A549 (cell line): Measurements from ENCODE around the gene NRK.

Experiments used
- CHD2 ChIP-seq: fragments of 150-350 bp; IDR thresholded peaks from 2 replicates; pipeline ENCODE4 v1.6.1; 2014; ENCODE audit warnings: low read length; ENCODE audit not compliant: partially characterized antibody
- HDAC2 ChIP-seq: fragments of 200-600 bp; sonication (generic); IDR thresholded peaks from 2 replicates; pipeline ENCODE4 v1.6.1; 2016
- KDM1A ChIP-seq: fragments of 200-600 bp; sonication (generic); IDR thresholded peaks from 2 replicates; pipeline ENCODE4 v1.6.1; 2016; ENCODE audit warnings: low read depth, mild to moderate bottlenecking
- MAFK ChIP-seq: fragments of 450-650 bp; IDR thresholded peaks from 2 replicates; pipeline ENCODE4 v1.6.1; 2014; ENCODE audit not compliant: partially characterized antibody
- POLR2A ChIP-seq: IDR thresholded peaks from 2 replicates; pipeline ENCODE4 v1.6.1; 2012; ENCODE audit warnings: mild to moderate bottlenecking, low read length
- POLR2AphosphoS2 ChIP-seq: conservative IDR thresholded peaks from 2 replicates; pipeline ENCODE4 v1.6.1; 2012; ENCODE audit warnings: low read length, improper control_type of control experiment, inconsistent platforms
- RAD21 ChIP-seq, 2 experiments: fragments of >200 bp in 1 of 2; sonication (Bioruptor Twin) in 1 of 2; formaldehyde crosslinking in 1 of 2; IDR thresholded peaks in 1 of 2; conservative IDR thresholded peaks in 1 of 2; 2 replicates in 1 of 2; 3 replicates in 1 of 2; pipeline ENCODE4 v1.6.1; 2012 to 2018; ENCODE audit warnings: inconsistent platforms in 1 of 2
- RCOR1 ChIP-seq: fragments of 150-350 bp; IDR thresholded peaks from 2 replicates; pipeline ENCODE4 v1.6.1; 2014; ENCODE audit warnings: antibody characterized with exemption, low read length, low read depth
- TF ChIP-seq, protein P1 (sequence below): IDR thresholded peaks from 2 replicates; pipeline ENCODE4 v1.6.1; 2012
- TF ChIP-seq, protein P2 (sequence below): fragments of 150-350 bp; IDR thresholded peaks from 2 replicates; pipeline ENCODE4 v1.6.1; 2014; ENCODE audit warnings: low read depth, mild to moderate bottlenecking, low read length
- TF ChIP-seq, protein P3 (sequence below): fragments of >200 bp; sonication (Bioruptor Twin); formaldehyde crosslinking; IDR thresholded peaks from 3 replicates; pipeline ENCODE4 v1.5.1; 2016

DNA sequence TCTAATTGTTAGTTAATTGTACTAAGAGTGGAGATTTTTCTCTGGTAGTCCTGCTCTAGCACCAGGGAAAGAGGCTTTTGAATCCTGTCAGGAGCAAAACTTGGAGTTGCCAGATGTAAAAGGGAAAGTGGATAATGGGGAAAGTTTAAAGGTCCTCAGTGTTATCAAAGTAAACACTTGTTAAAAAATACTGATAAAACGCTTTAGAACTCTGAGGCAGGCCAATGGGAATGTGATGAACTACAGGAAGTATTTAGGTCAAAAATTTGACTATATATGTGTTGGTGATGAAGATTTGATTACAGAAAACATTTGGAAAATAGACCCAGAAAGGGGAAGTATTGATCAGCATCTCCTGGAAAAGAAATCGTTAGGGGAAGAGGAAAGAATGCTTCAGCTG lies 183.3 kb downstream of the NRK start:
- TF ChIP-seq POLR2A (no peak), HDAC2 (no peak), RAD21 (conservative IDR thresholded peaks at IDR 0.05 in 1 of 2, IDR thresholded peaks at IDR 0.05 in 1 of 2) (no peak), POLR2AphosphoS2 (no peak), MAFK (no peak), CHD2 (no peak), KDM1A (no peak), RCOR1 (no peak)
- TF ChIP-seq, protein P1, sequence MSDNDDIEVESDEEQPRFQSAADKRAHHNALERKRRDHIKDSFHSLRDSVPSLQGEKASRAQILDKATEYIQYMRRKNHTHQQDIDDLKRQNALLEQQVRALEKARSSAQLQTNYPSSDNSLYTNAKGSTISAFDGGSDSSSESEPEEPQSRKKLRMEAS, result no peak
- TF ChIP-seq, protein P2, sequence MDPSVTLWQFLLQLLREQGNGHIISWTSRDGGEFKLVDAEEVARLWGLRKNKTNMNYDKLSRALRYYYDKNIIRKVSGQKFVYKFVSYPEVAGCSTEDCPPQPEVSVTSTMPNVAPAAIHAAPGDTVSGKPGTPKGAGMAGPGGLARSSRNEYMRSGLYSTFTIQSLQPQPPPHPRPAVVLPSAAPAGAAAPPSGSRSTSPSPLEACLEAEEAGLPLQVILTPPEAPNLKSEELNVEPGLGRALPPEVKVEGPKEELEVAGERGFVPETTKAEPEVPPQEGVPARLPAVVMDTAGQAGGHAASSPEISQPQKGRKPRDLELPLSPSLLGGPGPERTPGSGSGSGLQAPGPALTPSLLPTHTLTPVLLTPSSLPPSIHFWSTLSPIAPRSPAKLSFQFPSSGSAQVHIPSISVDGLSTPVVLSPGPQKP, result no peak
- TF ChIP-seq, protein P3, sequence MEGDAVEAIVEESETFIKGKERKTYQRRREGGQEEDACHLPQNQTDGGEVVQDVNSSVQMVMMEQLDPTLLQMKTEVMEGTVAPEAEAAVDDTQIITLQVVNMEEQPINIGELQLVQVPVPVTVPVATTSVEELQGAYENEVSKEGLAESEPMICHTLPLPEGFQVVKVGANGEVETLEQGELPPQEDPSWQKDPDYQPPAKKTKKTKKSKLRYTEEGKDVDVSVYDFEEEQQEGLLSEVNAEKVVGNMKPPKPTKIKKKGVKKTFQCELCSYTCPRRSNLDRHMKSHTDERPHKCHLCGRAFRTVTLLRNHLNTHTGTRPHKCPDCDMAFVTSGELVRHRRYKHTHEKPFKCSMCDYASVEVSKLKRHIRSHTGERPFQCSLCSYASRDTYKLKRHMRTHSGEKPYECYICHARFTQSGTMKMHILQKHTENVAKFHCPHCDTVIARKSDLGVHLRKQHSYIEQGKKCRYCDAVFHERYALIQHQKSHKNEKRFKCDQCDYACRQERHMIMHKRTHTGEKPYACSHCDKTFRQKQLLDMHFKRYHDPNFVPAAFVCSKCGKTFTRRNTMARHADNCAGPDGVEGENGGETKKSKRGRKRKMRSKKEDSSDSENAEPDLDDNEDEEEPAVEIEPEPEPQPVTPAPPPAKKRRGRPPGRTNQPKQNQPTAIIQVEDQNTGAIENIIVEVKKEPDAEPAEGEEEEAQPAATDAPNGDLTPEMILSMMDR, result no peak
